AG04449 (cell line): Measurements from ENCODE around the gene KIAA0825.

Experiments
- CTCF ChIA-PET: fragments of 350-600 bp; formaldehyde crosslinking; extraction: SDS; loops from one replicate; lab custom pipeline; 2021; ENCODE audit warnings: antibody characterized with exemption; lab: Yijun Ruan, JAX
- POLR2A ChIA-PET: fragments of 400-600, 350-600 bp; formaldehyde crosslinking; extraction: SDS; loops from one replicate; lab custom pipeline; 2020; ENCODE audit warnings: antibody characterized with exemption, inconsistent platforms; lab: Yijun Ruan, JAX
- DNase-seq: peaks from one replicate; pipeline ENCODE4 v3.0.0-alpha.2; 2010; ENCODE audit warnings: low read depth, low spot score
- H3K4me3 ChIP-seq: 2 replicates; pipeline ENCODE4 v1.5.1; 2011; ENCODE audit warnings: low read depth, mild to moderate bottlenecking, control low read depth, low read length
- TF ChIP-seq, protein P1 (sequence below): IDR thresholded peaks from one replicate; pipeline ENCODE4 v1.5.1; 2011; ENCODE audit warnings: mild to moderate bottlenecking, moderate library complexity, low read length, control low read depth, inconsistent platforms; ENCODE audit not compliant: insufficient read depth; ENCODE audit errors: missing control alignments

Gene KIAA0825

DNA sequence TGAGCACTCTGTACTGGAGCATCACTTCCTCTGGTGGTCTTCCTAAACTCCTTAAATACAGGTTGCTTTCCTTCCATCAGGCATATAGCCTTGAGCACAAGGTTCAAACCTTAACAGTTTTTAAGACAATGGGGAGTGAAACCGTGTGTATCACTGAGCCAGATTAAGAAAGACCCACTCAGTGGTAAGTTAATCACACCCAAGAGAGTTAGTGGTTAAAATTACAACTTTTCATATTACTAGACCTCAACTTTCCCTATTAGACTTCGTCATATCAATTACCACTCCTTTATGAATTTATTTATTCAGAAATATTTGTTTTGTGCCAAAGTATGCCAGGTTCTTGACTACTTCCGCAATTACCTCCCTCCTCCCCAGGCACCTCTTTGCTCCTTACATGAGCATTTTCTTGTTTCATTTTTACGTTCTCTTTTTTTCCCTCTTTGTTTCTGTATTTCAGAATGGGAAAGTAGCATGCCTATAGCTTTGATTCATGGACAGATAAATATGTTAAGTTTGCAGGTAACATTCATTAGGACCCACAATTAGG is 351.0 kb downstream of the KIAA0825 start:
- CTCF ChIA-PET = no interaction called here

DNA sequence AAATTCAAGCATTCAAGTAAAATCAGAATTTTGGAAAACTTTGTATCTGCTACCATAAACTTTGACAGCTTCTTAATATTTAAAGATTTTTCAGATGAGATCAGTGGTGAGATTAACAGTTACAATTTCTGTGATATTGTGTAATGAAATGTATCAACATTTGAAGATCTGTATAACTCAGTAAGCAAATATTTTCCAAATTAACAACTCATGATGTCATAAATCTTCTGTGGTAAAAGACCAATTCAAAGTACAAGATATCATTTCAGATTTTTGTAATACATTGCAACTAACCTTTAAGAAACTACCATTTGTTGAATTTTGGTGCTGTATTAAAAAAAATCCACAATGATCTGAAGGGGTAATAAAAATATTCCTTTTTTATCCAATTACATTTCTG is 352.2 kb downstream of the KIAA0825 start:
- TF ChIP-seq, protein P1, sequence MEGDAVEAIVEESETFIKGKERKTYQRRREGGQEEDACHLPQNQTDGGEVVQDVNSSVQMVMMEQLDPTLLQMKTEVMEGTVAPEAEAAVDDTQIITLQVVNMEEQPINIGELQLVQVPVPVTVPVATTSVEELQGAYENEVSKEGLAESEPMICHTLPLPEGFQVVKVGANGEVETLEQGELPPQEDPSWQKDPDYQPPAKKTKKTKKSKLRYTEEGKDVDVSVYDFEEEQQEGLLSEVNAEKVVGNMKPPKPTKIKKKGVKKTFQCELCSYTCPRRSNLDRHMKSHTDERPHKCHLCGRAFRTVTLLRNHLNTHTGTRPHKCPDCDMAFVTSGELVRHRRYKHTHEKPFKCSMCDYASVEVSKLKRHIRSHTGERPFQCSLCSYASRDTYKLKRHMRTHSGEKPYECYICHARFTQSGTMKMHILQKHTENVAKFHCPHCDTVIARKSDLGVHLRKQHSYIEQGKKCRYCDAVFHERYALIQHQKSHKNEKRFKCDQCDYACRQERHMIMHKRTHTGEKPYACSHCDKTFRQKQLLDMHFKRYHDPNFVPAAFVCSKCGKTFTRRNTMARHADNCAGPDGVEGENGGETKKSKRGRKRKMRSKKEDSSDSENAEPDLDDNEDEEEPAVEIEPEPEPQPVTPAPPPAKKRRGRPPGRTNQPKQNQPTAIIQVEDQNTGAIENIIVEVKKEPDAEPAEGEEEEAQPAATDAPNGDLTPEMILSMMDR = no peak
- ChIA-PET CTCF (no interaction called here), POLR2A (no interaction called here)
- no peak for DNase-seq
- H3K4me3 ChIP-seq = no peak overlapping the region

More for the DNA sequence above, 351.0 kb downstream of the KIAA0825 start:
- POLR2A ChIA-PET = no interaction called here
- TF ChIP-seq, protein P1 = no peak
- no peak overlapping the region for H3K4me3 ChIP-seq
- DNase-seq = no peak

DNA sequence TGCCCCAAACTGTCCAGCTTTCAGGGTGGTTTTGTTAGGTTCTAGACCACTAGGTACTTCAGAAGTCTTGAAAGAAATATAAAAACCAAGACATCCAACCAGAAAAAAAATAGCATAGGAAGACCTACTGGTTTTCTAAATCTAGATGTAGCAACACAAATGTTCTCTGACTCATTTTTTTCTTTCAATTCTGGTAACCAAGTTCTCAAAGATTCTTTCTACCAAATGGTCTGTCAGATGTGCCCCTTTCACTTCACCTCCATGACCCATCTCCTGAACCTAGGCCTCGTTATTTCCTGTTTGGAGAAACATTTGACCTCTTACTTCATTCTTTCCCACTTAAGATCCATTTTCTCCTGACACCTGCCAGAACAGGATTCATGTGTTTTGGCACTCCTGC is 355.3 kb downstream of the KIAA0825 start:
- no peak overlapping the region for H3K4me3 ChIP-seq
- POLR2A ChIA-PET = no interaction called here
- TF ChIP-seq, protein P1 = no peak
- CTCF ChIA-PET = no interaction called here
- DNase-seq = no peak

DNA sequence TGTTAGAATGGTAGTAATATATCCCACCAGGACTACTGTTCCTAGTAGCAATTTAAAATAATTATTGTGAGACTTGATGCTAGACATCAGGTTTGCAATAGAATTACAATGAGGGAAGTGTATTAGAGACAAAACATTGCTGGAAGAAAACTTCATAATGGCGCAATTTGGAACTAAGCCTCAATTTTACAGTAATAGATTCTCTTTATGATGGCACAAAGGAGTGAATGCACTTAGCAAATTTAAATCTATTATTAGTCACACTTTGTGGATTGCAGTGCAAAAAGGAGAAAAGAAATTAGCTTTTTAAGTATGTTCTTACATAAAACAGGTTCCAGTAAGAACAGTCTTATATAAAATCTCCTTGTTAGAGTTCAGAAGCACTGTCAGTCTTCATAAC is 358.3 kb downstream of the KIAA0825 start:
- no peak overlapping the region for H3K4me3 ChIP-seq
- no peak for DNase-seq
- TF ChIP-seq, protein P1 = no peak
- POLR2A ChIA-PET = no interaction called here
- CTCF ChIA-PET = no interaction called here

DNA sequence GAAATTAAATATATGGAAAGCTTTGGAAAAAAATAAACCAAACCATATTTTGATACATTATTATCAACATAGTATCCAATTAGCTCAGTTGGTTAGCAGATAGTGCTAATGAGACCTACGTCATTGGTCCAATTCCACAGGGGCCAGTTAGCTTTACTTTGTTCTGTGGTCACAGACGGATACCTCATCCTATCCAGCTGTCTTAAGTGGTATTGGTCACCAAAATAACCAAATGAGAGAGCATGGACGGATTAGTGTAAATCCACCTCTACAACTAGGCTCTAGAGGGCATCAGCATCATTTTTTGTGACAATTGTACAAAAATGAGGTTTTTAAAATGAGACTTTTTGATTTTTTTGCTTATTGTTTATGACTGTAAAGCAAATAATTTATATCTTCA is 364.2 kb downstream of the KIAA0825 start:
- POLR2A ChIA-PET = no interaction called here
- TF ChIP-seq, protein P1 = no peak
- no peak overlapping the region for H3K4me3 ChIP-seq
- CTCF ChIA-PET = interaction anchor here (1.0 to 1.5 kb wide), 2 partner anchors 14 to 18 kb away, joined by 3 read pairs; no protein-coding TSS in a partner anchor
- DNase-seq = no peak

DNA sequence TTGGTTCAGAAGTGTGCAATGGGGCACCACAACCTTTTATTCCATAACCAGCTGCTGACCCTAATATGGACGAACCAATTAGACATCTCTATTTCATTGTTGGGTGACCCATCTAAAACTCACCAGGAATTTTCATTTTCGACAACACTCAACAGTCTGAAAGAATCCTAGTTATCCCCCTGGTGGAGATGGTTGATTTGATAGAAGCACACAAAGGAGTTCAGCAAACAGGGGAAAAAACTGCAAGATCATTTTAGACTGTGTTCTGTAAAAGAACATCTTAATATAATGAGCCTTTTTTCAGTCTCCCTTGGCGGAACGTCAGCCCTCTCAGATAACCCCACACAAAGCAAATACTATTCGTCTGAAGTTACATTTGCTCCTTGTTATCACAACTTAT is 367.4 kb downstream of the KIAA0825 start:
- TF ChIP-seq, protein P1 = no peak
- CTCF ChIA-PET = no interaction called here
- no peak overlapping the region for H3K4me3 ChIP-seq
- DNase-seq = no peak
- POLR2A ChIA-PET = no interaction called here
